ENCODE results near the gene HCN4. TPM values are rescaled to one million over a fixed set of nuclear protein-coding genes. Genes with fewer than 3 reads are reported as not detected.

HCN4 gene
- total RNA-seq, 1 experiment from 2014 or later: 0.09 TPM

GRCh38 chr15:73325191-73325861, 43.4 kb downstream of the HCN4 start:
- ChIA-PET POLR2A (ENCODE audit: low non-redundant PET) (no interaction called here), CTCF (no interaction called here)
- TF ChIP-seq EZH2 (IDR thresholded peaks at IDR 0.05; ENCODE audit: borderline replicate concordance, low read depth, low read length, poor library complexity, severe bottlenecking) (no peak), CTCF (conservative IDR thresholded peaks at IDR 0.05; ENCODE audit: low read depth, low read length) (peak; percentile 47)
- Histone ChIP-seq H3K4me3 (ENCODE audit: low read depth, low read length, poor library complexity, severe bottlenecking) (no peak overlapping the region), H3K27me3 (replicated peaks; ENCODE audit: insufficient read depth, low read depth, low read length, poor library complexity) (no peaks in the 10 kb centered on the region), H3K27ac (ENCODE audit: low read depth, low read length, poor library complexity, severe bottlenecking) (no peak overlapping the region), H3K9me3 (ENCODE audit: low read depth, low read length, poor library complexity, severe bottlenecking) (no peaks in the 10 kb centered on the region), H3K36me3 (ENCODE audit: insufficient read depth, low read length, poor library complexity, severe bottlenecking) (no peaks in the 10 kb centered on the region), H3K4me1 (ENCODE audit: insufficient read depth, low read length, poor library complexity, severe bottlenecking) (peaks cover 9% of the 10 kb centered on the region)
- intact Hi-C loops (cut with micrococcal nuclease; ENCODE audit: unreplicated experiment): no loop called here
- DNase-seq (ENCODE audit: low spot score): peak; percentile 54
- no TSS peak for BruUV-seq (replicated peaks)

DNA sequence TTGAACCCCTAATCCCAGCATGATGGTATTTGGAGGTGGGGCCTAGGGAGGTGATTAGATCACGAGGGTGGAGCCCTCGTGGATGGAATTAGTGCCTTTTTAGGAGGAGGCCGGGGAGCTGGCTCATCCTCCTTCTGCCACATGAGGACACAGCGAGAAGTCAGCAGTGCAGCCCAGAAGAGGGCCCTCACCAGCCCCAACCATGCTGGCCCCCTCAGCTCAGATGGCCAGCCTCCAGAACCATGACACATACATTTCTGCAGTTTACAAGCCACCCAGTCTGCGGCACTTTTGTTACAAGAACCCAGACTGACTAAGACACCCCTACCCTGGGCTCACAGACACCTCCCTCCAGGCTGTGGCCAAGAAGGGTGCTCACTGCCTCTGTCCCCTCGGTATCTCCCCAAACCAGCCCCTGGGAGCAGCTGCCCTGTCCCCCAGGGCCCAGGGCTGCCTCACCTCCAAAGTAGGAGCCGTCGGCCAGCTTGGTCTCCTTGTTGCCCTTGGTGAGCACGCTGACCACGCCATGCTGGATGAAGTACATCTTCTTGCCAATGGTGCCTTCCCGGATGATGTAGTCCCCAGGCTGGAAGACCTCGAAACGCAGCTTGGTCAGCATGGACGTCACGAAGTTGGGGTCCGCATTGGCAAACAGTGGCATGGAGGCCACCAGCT, 44.1 kb downstream of the HCN4 start:
- ChIA-PET CTCF (no interaction called here), POLR2A (ENCODE audit: low non-redundant PET) (no interaction called here)
- no peaks in the 10 kb centered on the region for H3K27me3 ChIP-seq (replicated peaks; ENCODE audit: insufficient read depth, low read depth, low read length, poor library complexity)
- H3K4me1 ChIP-seq (ENCODE audit: insufficient read depth, low read length, poor library complexity, severe bottlenecking): peaks cover 9% of the 10 kb centered on the region
- no peak for DNase-seq (ENCODE audit: low spot score)
- H3K27ac ChIP-seq (ENCODE audit: low read depth, low read length, poor library complexity, severe bottlenecking): no peak overlapping the region
- TF ChIP-seq CTCF (conservative IDR thresholded peaks at IDR 0.05; ENCODE audit: low read depth, low read length) (no peak), EZH2 (IDR thresholded peaks at IDR 0.05; ENCODE audit: borderline replicate concordance, low read depth, low read length, poor library complexity, severe bottlenecking) (no peak)
- intact Hi-C loops (cut with micrococcal nuclease; ENCODE audit: unreplicated experiment): no loop called here
- BruUV-seq (replicated peaks): no TSS peak
- no peak overlapping the region for H3K4me3 ChIP-seq (ENCODE audit: low read depth, low read length, poor library complexity, severe bottlenecking)
- H3K36me3 ChIP-seq (ENCODE audit: insufficient read depth, low read length, poor library complexity, severe bottlenecking): no peaks in the 10 kb centered on the region
- no peaks in the 10 kb centered on the region for H3K9me3 ChIP-seq (ENCODE audit: low read depth, low read length, poor library complexity, severe bottlenecking)

DNA sequence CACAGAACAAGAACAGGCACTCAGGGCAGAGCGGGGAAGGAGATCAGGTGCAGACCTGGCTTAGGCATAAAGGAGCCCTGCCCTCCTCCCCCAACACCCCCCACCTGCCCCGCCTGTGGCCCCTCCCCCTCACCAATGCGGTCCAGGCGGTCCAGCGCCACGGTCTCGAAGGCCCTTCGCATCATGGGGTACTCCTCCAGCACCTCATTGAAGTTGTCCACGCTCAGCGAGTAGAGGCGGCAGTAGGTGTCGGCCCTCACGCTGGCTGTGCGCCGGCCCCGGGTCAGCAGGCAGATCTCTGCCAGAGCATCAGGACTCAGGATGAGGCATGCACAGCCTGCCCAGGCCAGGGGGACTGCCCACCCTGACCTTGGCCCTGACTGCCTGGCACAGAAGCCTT, 44.8 kb downstream of the HCN4 start:
- H3K9me3 ChIP-seq (ENCODE audit: low read depth, low read length, poor library complexity, severe bottlenecking): no peaks in the 10 kb centered on the region
- peaks cover 9% of the 10 kb centered on the region for H3K4me1 ChIP-seq (ENCODE audit: insufficient read depth, low read length, poor library complexity, severe bottlenecking)
- no peak overlapping the region for H3K27ac ChIP-seq (ENCODE audit: low read depth, low read length, poor library complexity, severe bottlenecking)
- POLR2A ChIA-PET (ENCODE audit: low non-redundant PET): no interaction called here
- intact Hi-C loops (cut with micrococcal nuclease; ENCODE audit: unreplicated experiment): no loop called here
- no peak for TF ChIP-seq EZH2 (IDR thresholded peaks at IDR 0.05; ENCODE audit: borderline replicate concordance, low read depth, low read length, poor library complexity, severe bottlenecking)
- TF ChIP-seq CTCF (conservative IDR thresholded peaks at IDR 0.05; ENCODE audit: low read depth, low read length): no peak
- no peak for DNase-seq (ENCODE audit: low spot score)
- no peaks in the 10 kb centered on the region for H3K27me3 ChIP-seq (replicated peaks; ENCODE audit: insufficient read depth, low read depth, low read length, poor library complexity)
- no peaks in the 10 kb centered on the region for H3K36me3 ChIP-seq (ENCODE audit: insufficient read depth, low read length, poor library complexity, severe bottlenecking)
- H3K4me3 ChIP-seq (ENCODE audit: low read depth, low read length, poor library complexity, severe bottlenecking): no peak overlapping the region
- BruUV-seq (replicated peaks): no TSS peak
- CTCF ChIA-PET: no interaction called here

All from A673 (cell line).